Thymus (tissue), 11 donors: Measurements from ENCODE around the gene FAM210B. TPM values are rescaled to one million over a fixed set of nuclear protein-coding genes. Genes with fewer than 3 reads are reported as not detected.
A peak's percentile ranks its signal among the peaks of the same experiment; 100 is the strongest.
"Not testable (repeated sequence)": the region's sequence is repeated elsewhere in the genome, so short reads cannot be mapped to it uniquely, and the experiment has no call there.

ENCODE experiments used
- DNase-seq, 9 donors: peaks; one replicate each; pipeline ENCODE4 v3.0.0-alpha.2; 2013; ENCODE audit warnings: low spot score in 9 of 9, low read depth in 6 of 9, missing footprints in 1 of 9
- H3K27ac ChIP-seq, 2 donors: one replicate each; pipeline ENCODE4 v1.5.1; 2013; ENCODE audit warnings: control low read depth in 1 of 2, low read depth in 1 of 2, low read length in 1 of 2, mild to moderate bottlenecking in 1 of 2, moderate library complexity in 1 of 2
- H3K27me3 ChIP-seq, 2 donors: one replicate each; pipeline ENCODE4 v1.5.1; 2013; ENCODE audit warnings: low read length in 1 of 2; ENCODE audit not compliant: control insufficient read depth in 2 of 2, insufficient read depth in 1 of 2
- H3K36me3 ChIP-seq, 2 donors: one replicate each; pipeline ENCODE4 v1.5.1; 2013; ENCODE audit warnings: low read length in 1 of 2, mild to moderate bottlenecking in 1 of 2, moderate library complexity in 1 of 2; ENCODE audit not compliant: control insufficient read depth in 2 of 2, insufficient read depth in 2 of 2
- H3K4me1 ChIP-seq, 2 donors: one replicate each; pipeline ENCODE4 v1.5.1; 2013; ENCODE audit warnings: low read length in 2 of 2; ENCODE audit not compliant: control insufficient read depth in 2 of 2, insufficient read depth in 2 of 2
- H3K4me3 ChIP-seq, 2 donors: one replicate each; pipeline ENCODE4 v1.5.1; 2013; ENCODE audit warnings: low read length in 2 of 2, control low read depth in 1 of 2, mild to moderate bottlenecking in 1 of 2
- H3K9me3 ChIP-seq, 2 donors: one replicate each; pipeline ENCODE4 v1.5.1; 2013; ENCODE audit warnings: low read length in 1 of 2, mild to moderate bottlenecking in 1 of 2; ENCODE audit not compliant: control insufficient read depth in 2 of 2, insufficient read depth in 1 of 2
- WGBS: extraction: QIAGEN DNeasy Blood & Tissue Kit; methylation state at CpG from one replicate; pipeline ENCODE4 v1.1.7; 2013; 5-methylcytosine and 5-hydroxymethylcytosine counted together
- polyA plus RNA-seq: library from polyadenylated mRNA; stranded (reverse); fragments of 200-250 nt; gene quantifications from one replicate; pipeline ENCODE4 v1.2.3, GENCODE V29; 2013
- total RNA-seq: library from RNA; stranded (reverse); fragments of 120-200 nt; gene quantifications from one replicate; pipeline ENCODE4 v1.2.4, GENCODE V29; 2013
- donor health status: healthy.

The FAM210B gene
- total and polyA plus RNA-seq, 2 donors = 18.3 to 39.2 TPM

DNA sequence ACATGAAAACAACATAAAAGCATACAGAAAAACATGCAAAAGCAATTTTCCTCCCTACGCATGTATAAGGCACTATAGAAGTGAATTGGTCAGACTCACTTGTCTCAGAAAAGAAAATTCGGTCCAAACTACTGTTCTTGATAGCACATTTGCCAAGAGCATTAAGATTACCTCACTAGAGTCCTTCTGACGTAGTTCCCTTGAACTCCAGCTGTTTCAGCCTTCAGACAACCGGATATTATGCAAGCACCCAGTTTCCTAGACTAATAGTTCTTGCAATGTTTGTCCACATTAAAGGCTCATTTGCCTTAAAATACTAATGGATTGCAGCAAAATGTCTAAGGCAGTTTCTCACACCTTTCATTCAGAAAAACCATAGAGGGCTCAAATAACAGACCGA, 50.7 kb downstream of the FAM210B start:
- peaks cover 29 to 34% of the 10 kb centered on the region in 2 donors for H3K36me3 ChIP-seq

GRCh38 chr20:56409956-56410355, 51.2 kb downstream of the FAM210B start:
- no peak overlapping the region for H3K27ac ChIP-seq
- H3K27me3 ChIP-seq = no peaks in the 10 kb centered on the region
- H3K4me1 ChIP-seq = peaks cover 8 to 19% of the 10 kb centered on the region in 2 donors
- DNase-seq = no peak
- no peak overlapping the region for H3K4me3 ChIP-seq
- no peaks in the 10 kb centered on the region for H3K9me3 ChIP-seq
- WGBS = 97% methylated on average over 1 of the region's 1 CpG
- H3K36me3 ChIP-seq = peaks cover 24 to 34% of the 10 kb centered on the region in 2 donors

More for the DNA sequence above, 50.7 kb downstream of the FAM210B start:
- 97% methylated on average over 5 of the region's 5 CpGs for WGBS
- Histone ChIP-seq H3K27ac (no peak overlapping the region), H3K4me3 (no peak overlapping the region), H3K27me3 (no peaks in the 10 kb centered on the region), H3K4me1 (peaks cover 8 to 19% of the 10 kb centered on the region in 2 donors), H3K9me3 (no peaks in the 10 kb centered on the region)
- DNase-seq = no peak

GRCh38 chr20:56411287-56411686, 52.5 kb downstream of the FAM210B start:
- not testable (repeated sequence) for DNase-seq, H3K9me3 ChIP-seq, H3K4me3 ChIP-seq, H3K27me3 ChIP-seq
- Histone ChIP-seq H3K27ac (peak overlapping the region; percentile 87 to 91), H3K36me3 (peaks cover 19 to 26% of the 10 kb centered on the region in 2 donors), H3K4me1 (peaks cover 8 to 19% of the 10 kb centered on the region in 2 donors)
- WGBS = 96% methylated on average over 7 of the region's 7 CpGs

DNA sequence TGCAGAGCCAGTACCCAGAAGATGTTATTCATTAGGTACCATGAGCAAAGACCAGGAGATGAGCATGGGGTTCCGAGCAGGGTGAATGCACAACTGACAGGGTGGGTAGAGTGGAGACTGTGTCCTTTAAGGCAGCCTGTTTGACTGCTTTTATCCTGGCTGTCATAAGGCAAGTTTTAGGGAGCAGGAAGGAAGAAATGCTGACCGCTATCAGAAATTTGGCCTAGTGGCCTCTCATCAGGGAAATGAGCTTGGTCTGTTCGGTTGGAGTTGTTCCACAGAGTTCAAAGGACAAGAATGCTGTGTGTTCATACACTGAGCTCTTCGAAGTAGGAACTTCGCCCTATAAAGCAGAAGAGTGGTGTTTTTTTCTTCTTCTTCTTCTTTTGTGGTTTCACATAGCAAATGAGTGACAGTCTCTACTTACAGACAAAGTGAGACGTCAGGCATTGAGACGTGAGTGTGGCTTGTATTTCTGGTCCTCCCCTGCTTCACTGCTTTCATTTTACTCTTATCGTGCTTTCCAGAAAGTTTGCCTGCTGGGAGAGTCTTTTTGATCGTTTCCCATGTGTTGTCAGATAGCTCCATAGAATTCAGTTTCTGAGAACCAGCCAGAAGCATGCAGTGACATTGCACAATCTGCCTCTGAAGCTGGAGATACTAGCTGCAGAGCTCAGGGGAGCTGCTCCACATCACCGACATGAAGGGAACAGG, 53.1 kb downstream of the FAM210B start, which contains the start of gene CASS4:
Gene CASS4 (plus strand): TSS at position 502 of the 714 bp plus-strand sequence. CDS start 199 bp downstream, at position 701.
- H3K27ac ChIP-seq = peak within 1 kb of the TSS; percentile 88 to 91
- H3K27me3 ChIP-seq = no peaks in the 10 kb centered on the region
- peaks cover 14 to 20% of the 10 kb centered on the region in 2 donors for H3K36me3 ChIP-seq
- 7% methylated on average over 10 of the region's 10 CpGs for WGBS
- peak; percentile 48 to 87 (median 66) for DNase-seq
- H3K9me3 ChIP-seq = no peaks in the 10 kb centered on the region
- peak within 1 kb of the TSS; percentile 47 to 54 for H3K4me3 ChIP-seq
- peaks cover 8 to 19% of the 10 kb centered on the region in 2 donors for H3K4me1 ChIP-seq

DNA sequence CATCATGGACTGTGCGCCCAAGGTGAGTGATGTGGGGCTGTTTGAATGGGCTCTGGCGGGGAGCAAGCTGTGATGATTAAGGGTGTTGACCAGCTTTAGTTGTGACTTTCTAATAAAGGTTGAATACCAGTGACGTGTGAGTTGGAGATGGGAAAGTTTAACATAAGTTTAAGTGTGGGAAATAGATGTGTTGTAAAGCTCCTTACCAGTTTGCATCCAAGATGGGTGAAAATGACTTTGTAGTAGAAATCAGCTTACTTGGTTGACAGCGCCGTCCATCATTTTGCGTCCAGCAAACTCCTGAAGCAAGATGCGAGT, 53.7 kb downstream of the FAM210B start:
- Histone ChIP-seq H3K4me3 (peak overlapping the region; percentile 47 to 54), H3K4me1 (peaks cover 8 to 19% of the 10 kb centered on the region in 2 donors), H3K27ac (peak overlapping the region; percentile 88 to 91), H3K27me3 (no peaks in the 10 kb centered on the region), H3K36me3 (peaks cover 9 to 15% of the 10 kb centered on the region in 2 donors), H3K9me3 (no peaks in the 10 kb centered on the region)
- WGBS = 82% methylated on average over 7 of the region's 7 CpGs
- no peak for DNase-seq

DNA sequence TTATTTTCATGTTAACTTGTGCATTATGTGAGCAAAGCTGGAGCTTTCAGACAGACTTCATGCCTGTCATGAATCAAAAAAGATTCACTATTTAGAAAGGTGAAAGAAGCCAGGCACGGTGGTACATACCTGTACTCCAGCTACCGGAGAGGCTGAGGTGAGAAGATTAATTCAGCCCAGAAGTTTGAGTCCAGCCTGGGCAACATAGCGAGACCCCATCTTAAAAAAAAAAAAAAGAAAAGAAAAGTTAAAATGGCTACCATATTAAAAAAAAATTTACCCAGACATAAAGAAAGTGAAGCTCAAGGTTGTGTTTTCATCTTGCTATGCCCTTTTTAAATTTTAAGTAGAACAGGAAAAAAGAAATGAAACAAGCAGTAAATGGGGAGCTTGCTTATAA, 54.2 kb downstream of the FAM210B start:
- Histone ChIP-seq H3K4me3 (peak overlapping the region; percentile 47 to 54), H3K9me3 (no peaks in the 10 kb centered on the region), H3K4me1 (peaks cover 8 to 23% of the 10 kb centered on the region in 2 donors), H3K27ac (peak overlapping the region; percentile 64 to 91), H3K36me3 (peaks cover 3 to 11% of the 10 kb centered on the region in 2 donors), H3K27me3 (no peaks in the 10 kb centered on the region)
- DNase-seq = no peak
- 93% methylated on average over 3 of the region's 3 CpGs for WGBS

- WGBS = 92% methylated on average over 12 of the region's 12 CpGs
- Histone ChIP-seq H3K27me3 (no peaks in the 10 kb centered on the region), H3K27ac (no peak overlapping the region), H3K9me3 (no peaks in the 10 kb centered on the region), H3K4me3 (no peak overlapping the region), H3K4me1 (peaks cover 8 to 39% of the 10 kb centered on the region in 2 donors), H3K36me3 (no peaks in the 10 kb centered on the region)
- no peak for DNase-seq
Measured at GRCh38 chr20:56414842-56415765, 56.3 kb downstream of the FAM210B start.

- H3K4me3 ChIP-seq = no peak overlapping the region
- no peak for DNase-seq
- no peaks in the 10 kb centered on the region for H3K9me3 ChIP-seq
- peaks cover 3 to 26% of the 10 kb centered on the region in 2 donors for H3K4me1 ChIP-seq
- 93% methylated on average over 7 of the region's 7 CpGs for WGBS
- no peaks in the 10 kb centered on the region for H3K27me3 ChIP-seq
- H3K36me3 ChIP-seq = no peaks in the 10 kb centered on the region
- no peak overlapping the region for H3K27ac ChIP-seq
Measured at GRCh38 chr20:56417402-56417801, 58.6 kb downstream of the FAM210B start.

- WGBS = 84% methylated on average over 4 of the region's 4 CpGs
- DNase-seq = no peak
- Histone ChIP-seq H3K9me3 (no peaks in the 10 kb centered on the region), H3K27ac (peak overlapping the region in 1 of 2 donors; percentile 44), H3K4me3 (no peak overlapping the region), H3K36me3 (no peaks in the 10 kb centered on the region), H3K4me1 (peaks cover 0 to 25% of the 10 kb centered on the region in 2 donors), H3K27me3 (no peaks in the 10 kb centered on the region)
Measured at GRCh38 chr20:56417911-56418310, 59.1 kb downstream of the FAM210B start.
